H1 (cell line): ENCODE measurements around the gene SPEN. TPM values are rescaled to one million over a fixed set of nuclear protein-coding genes. Genes with fewer than 3 reads are reported as not detected.

Experiments used
- CTCF ChIA-PET: fragments of 300-600 bp; sonication (Branson Sonifier 250); formaldehyde crosslinking; loops from one replicate; lab custom pipeline; 2021; ENCODE audit not compliant: partially characterized antibody; lab: Charles Lee
- POLR2A ChIA-PET: fragments of 300-600 bp; sonication (Branson Sonifier 250); formaldehyde crosslinking; loops from one replicate; lab custom pipeline; 2021; ENCODE audit warnings: inconsistent platforms; ENCODE audit not compliant: partially characterized antibody; lab: Charles Lee
- DNase-seq, 2 experiments: peaks; one replicate each; pipeline versions ENCODE4 v3.0.0 to v3.0.0-alpha.2; 2010 to 2022; ENCODE audit warnings: low spot score in 2 of 2, low read depth in 1 of 2, mixed read lengths in 1 of 2
- FAIRE-seq: peaks from 2 replicates; lab custom pipeline; 2011; peaks lifted over from hg19 to GRCh38; lab: Jason Lieb, UNC
- H2AFZ ChIP-seq: 2 replicates; pipeline ENCODE4 v1.8.1; 2012; ENCODE audit warnings: low read length, inconsistent platforms
- H2AK5ac ChIP-seq: 2 replicates; pipeline ENCODE4 v1.6.1; 2013; ENCODE audit warnings: low read depth, low read length
- H2BK120ac ChIP-seq: replicated peaks from 2 replicates; pipeline ENCODE3; 2013; ENCODE audit warnings: low read depth, low read length, inconsistent platforms
- H2BK12ac ChIP-seq: 2 replicates; pipeline ENCODE4 v1.6.1; 2013; ENCODE audit warnings: low read depth, low read length
- H2BK15ac ChIP-seq: 2 replicates; pipeline ENCODE4 v1.6.1; 2013; ENCODE audit warnings: low read length
- H2BK20ac ChIP-seq: 2 replicates; pipeline ENCODE4 v1.6.1; 2013; ENCODE audit warnings: low read length
- H2BK5ac ChIP-seq: 2 replicates; pipeline ENCODE4 v1.6.1; 2013; ENCODE audit warnings: low read depth, low read length
- H3K14ac ChIP-seq: 2 replicates; pipeline ENCODE4 v1.6.1; 2013; ENCODE audit warnings: inconsistent platforms; ENCODE audit not compliant: insufficient read length
- H3K18ac ChIP-seq: 2 replicates; pipeline ENCODE4 v1.6.1; 2013; ENCODE audit warnings: low read length; ENCODE audit errors: extremely low read depth
- H3K23ac ChIP-seq: 2 replicates; pipeline ENCODE4 v1.6.1; 2013; ENCODE audit warnings: inconsistent platforms; ENCODE audit not compliant: insufficient read length
- H3K23me2 ChIP-seq: 2 replicates; pipeline ENCODE4 v1.6.1; 2013; ENCODE audit warnings: low read depth, low read length
- H3K27ac ChIP-seq: 2 replicates; pipeline ENCODE4 v1.6.1; 2011; ENCODE audit warnings: low read depth, low read length, inconsistent platforms
- H3K27me3 ChIP-seq, 4 experiments: replicated peaks in 1 of 4; 1 replicate in 1 of 4; 2 replicates in 3 of 4; pipeline versions ENCODE4 v1.6.1 to v1.8.1; 2011 to 2013; ENCODE audit warnings: low read length in 3 of 4, mild to moderate bottlenecking in 3 of 4, inconsistent platforms in 2 of 4, mixed read lengths in 2 of 4, moderate library complexity in 1 of 4; ENCODE audit not compliant: control insufficient read depth in 3 of 4, insufficient read depth in 3 of 4; ENCODE audit errors: extremely low read depth in 1 of 4
- H3K36me3 ChIP-seq, 4 experiments: 2 replicates each; pipeline versions ENCODE4 v1.6.1 to v1.8.1; 2011 to 2013; ENCODE audit warnings: mild to moderate bottlenecking in 4 of 4, low read length in 3 of 4, moderate library complexity in 2 of 4, control low read depth in 1 of 4, inconsistent platforms in 1 of 4; ENCODE audit not compliant: insufficient read depth in 4 of 4, control insufficient read depth in 2 of 4
- H3K4ac ChIP-seq: replicated peaks from 2 replicates; pipeline ENCODE3; 2013; ENCODE audit warnings: low read length, low read depth, mixed read lengths, inconsistent platforms; ENCODE audit not compliant: insufficient read length
- H3K4me1 ChIP-seq, 4 experiments: replicated peaks in 1 of 4; 1 replicate in 1 of 4; 2 replicates in 3 of 4; pipeline versions ENCODE4 v1.6.1 to v1.8.1; 2011 to 2013; ENCODE audit warnings: low read length in 3 of 4, inconsistent platforms in 2 of 4, mixed read lengths in 1 of 4; ENCODE audit not compliant: insufficient read depth in 4 of 4, control insufficient read depth in 3 of 4
- H3K4me2 ChIP-seq, 2 experiments: 2 replicates each; pipeline versions ENCODE4 v1.6.1 to v1.8.1; 2011 to 2013; ENCODE audit warnings: low read depth in 2 of 2, low read length in 2 of 2, control low read depth in 1 of 2, inconsistent platforms in 1 of 2, mild to moderate bottlenecking in 1 of 2; ENCODE audit not compliant: insufficient read depth in 1 of 2
- H3K4me3 ChIP-seq, 4 experiments: fragments of 200-600, 300-600 bp in 1 of 4; sonication (generic), shearing (Covaris generic), sonication (Bioruptor Twin) in 1 of 4; 2 replicates each; pipeline versions ENCODE4 v1.5.1 to v1.8.1; 2011 to 2016; ENCODE audit warnings: low read length in 4 of 4, low read depth in 3 of 4, control low read depth in 2 of 4, inconsistent platforms in 2 of 4, mild to moderate bottlenecking in 2 of 4, mixed read lengths in 1 of 4, moderate library complexity in 1 of 4; ENCODE audit not compliant: insufficient read depth in 2 of 4; ENCODE audit errors: extremely low read depth in 1 of 4
- H3K56ac ChIP-seq: replicated peaks from 2 replicates; pipeline ENCODE3; 2013; ENCODE audit warnings: low read depth, mild to moderate bottlenecking, mixed read lengths, low read length, inconsistent platforms; ENCODE audit not compliant: insufficient read length
- H3K79me1 ChIP-seq: 2 replicates; pipeline ENCODE4 v1.6.1; 2013; ENCODE audit warnings: low read depth, low read length, control low read depth
- H3K79me2 ChIP-seq, 2 experiments: 2 replicates each; pipeline versions ENCODE4 v1.6.1 to v1.8.1; 2012 to 2013; ENCODE audit warnings: low read length in 2 of 2, mild to moderate bottlenecking in 2 of 2, inconsistent platforms in 1 of 2; ENCODE audit not compliant: insufficient read depth in 2 of 2, control insufficient read depth in 1 of 2
- H3K9ac ChIP-seq, 4 experiments: replicated peaks in 1 of 4; 1 replicate in 1 of 4; 2 replicates in 3 of 4; pipeline versions ENCODE4 v1.6.1 to v1.8.1; 2011 to 2013; ENCODE audit warnings: low read depth in 3 of 4, low read length in 3 of 4, control low read depth in 2 of 4, mild to moderate bottlenecking in 2 of 4, moderate library complexity in 2 of 4, inconsistent platforms in 1 of 4; ENCODE audit errors: extremely low read depth in 1 of 4
- H3K9me3 ChIP-seq, 2 experiments: 2 replicates each; pipeline versions ENCODE4 v1.6.1 to v1.8.1; 2012 to 2013; ENCODE audit warnings: mild to moderate bottlenecking in 2 of 2, moderate library complexity in 2 of 2, control low read depth in 1 of 2, inconsistent platforms in 1 of 2, low read depth in 1 of 2, low read length in 1 of 2, mixed read lengths in 1 of 2; ENCODE audit not compliant: insufficient read depth in 2 of 2
- H4K20me1 ChIP-seq, 2 experiments: replicated peaks in 1 of 2; 2 replicates each; pipeline versions ENCODE3 to v1.8.1; 2011 to 2013; ENCODE audit warnings: inconsistent platforms in 2 of 2, low read length in 2 of 2, mild to moderate bottlenecking in 1 of 2; ENCODE audit not compliant: insufficient read depth in 2 of 2, control insufficient read depth in 1 of 2
- H4K5ac ChIP-seq: 2 replicates; pipeline ENCODE4 v1.6.1; 2013; ENCODE audit warnings: low read length, low read depth, mixed read lengths, inconsistent platforms; ENCODE audit not compliant: insufficient read length
- H4K8ac ChIP-seq: 2 replicates; pipeline ENCODE4 v1.8.0; 2013; ENCODE audit warnings: mild to moderate bottlenecking, moderate library complexity, low read length, inconsistent platforms; ENCODE audit not compliant: insufficient read depth; ENCODE audit errors: extremely low read depth
- H4K91ac ChIP-seq: replicated peaks from 2 replicates; pipeline ENCODE3; 2013; ENCODE audit warnings: low read length, mixed read lengths, inconsistent platforms; ENCODE audit not compliant: insufficient read length
- BACH1 ChIP-seq: IDR thresholded peaks from 2 replicates; pipeline ENCODE4 v1.6.1; 2012; ENCODE audit warnings: low read length, improper control_type of control experiment
- BRCA1 ChIP-seq: IDR thresholded peaks from 2 replicates; pipeline ENCODE4 v1.6.1; 2012; ENCODE audit warnings: low read depth, low read length, improper control_type of control experiment
- CHD2 ChIP-seq: IDR thresholded peaks from 2 replicates; pipeline ENCODE4 v1.6.1; 2012; ENCODE audit warnings: low read length, improper control_type of control experiment
- CREB1 ChIP-seq: IDR thresholded peaks from 2 replicates; pipeline ENCODE4 v1.6.1; 2012; ENCODE audit warnings: inconsistent platforms
- NANOG ChIP-seq: IDR thresholded peaks from 2 replicates; pipeline ENCODE4 v1.6.1; 2011; ENCODE audit warnings: low read length, low read depth, mild to moderate bottlenecking, inconsistent platforms; ENCODE audit not compliant: insufficient read depth, poor library complexity, severe bottlenecking
- POLR2AphosphoS5 ChIP-seq: IDR thresholded peaks from 2 replicates; pipeline ENCODE4 v1.6.1; 2011; ENCODE audit warnings: low read depth, low read length
- RBBP5 ChIP-seq: IDR thresholded peaks from 2 replicates; pipeline ENCODE4 v1.7.1; 2012; ENCODE audit warnings: low read depth, mild to moderate bottlenecking, inconsistent platforms, low read length, moderate library complexity, borderline replicate concordance
- SIN3A ChIP-seq, 2 experiments: IDR thresholded peaks in 1 of 2; conservative IDR thresholded peaks in 1 of 2; 2 replicates each; pipeline ENCODE4 v1.6.1; 2011 to 2012; ENCODE audit warnings: low read length in 2 of 2, improper control_type of control experiment in 1 of 2, low read depth in 1 of 2, mild to moderate bottlenecking in 1 of 2
- TAF1 ChIP-seq: IDR thresholded peaks from 2 replicates; pipeline ENCODE4 v1.6.1; 2011; ENCODE audit warnings: mild to moderate bottlenecking, low read depth, low read length
- TAF7 ChIP-seq: optimal IDR thresholded peaks from 2 replicates; pipeline ENCODE3; 2011; ENCODE audit warnings: low read depth, mild to moderate bottlenecking, inconsistent platforms, low read length, moderate library complexity, borderline replicate concordance
- USF2 ChIP-seq: IDR thresholded peaks from 2 replicates; pipeline ENCODE4 v1.6.1; 2011; ENCODE audit warnings: low read length, improper control_type of control experiment
- WGBS, 2 experiments: shearing (Covaris generic) in 1 of 2; methylation state at CpG; one replicate each; pipeline versions ENCODE4 v1.1.6 to v1.1.7; 2013 to 2015; ENCODE audit warnings: low lambda C conversion rate in 2 of 2, mixed read lengths in 2 of 2, inconsistent platforms in 1 of 2, low coverage in 1 of 2, missing lambda C conversion rate in 1 of 2; ENCODE audit not compliant: insufficient replicate concordance in 2 of 2, insufficient coverage in 1 of 2, insufficient read length in 1 of 2; ENCODE audit errors: extremely low coverage in 1 of 2, missing lambda C conversion rate in 1 of 2; 5-methylcytosine and 5-hydroxymethylcytosine counted together
- polyA plus RNA-seq, 7 experiments: library from polyadenylated mRNA; depleted of rRNA in 3 of 7; stranded (reverse) in 5 of 7; unstranded in 2 of 7; fragments of >200 nt in 5 of 7; fragments of 200-250 nt in 2 of 7; gene quantifications; 1 replicate in 5 of 7; 2 replicates in 1 of 7; 4 replicates in 1 of 7; pipeline versions ENCODE4 v1.2.1 to v1.2.3, GENCODE V29; 2011 to 2013; ENCODE audit warnings: missing spikeins in 2 of 7, mixed read lengths in 2 of 7
- total RNA-seq: library from RNA; stranded (reverse); fragmentation: NEBNext Ultra II Directional; extraction: Animal tissue kit (Norgen Biotek cat#: 25700); gene quantifications from 2 replicates; pipeline ENCODE4 v1.2.1, GENCODE V29; 2021

The SPEN gene
- total and polyA plus RNA-seq, 2 of the 8 experiments (the other 6 are each of a cell fraction or from before 2014, with no cell fraction given), result 12.5 to 52.1 TPM

- no peak overlapping the region for H3K23ac ChIP-seq
- H2BK15ac ChIP-seq, result no peak overlapping the region
- ChIA-PET CTCF (interaction anchor here (1.0 to 4.2 kb wide), 5 partner anchors 10 to 144 kb away, joined by 3 to 30 read pairs (median 15); no protein-coding TSS in a partner anchor), POLR2A (interaction anchor here (1.4 kb wide), 1 partner anchor 11 kb away, joined by 3 read pairs; no protein-coding TSS in a partner anchor)
- no peaks in the 10 kb centered on the region for H3K4me1 ChIP-seq
- H3K79me1 ChIP-seq, result no peaks in the 10 kb centered on the region; the same call in 1 of the 2 replicates
- H3K9ac ChIP-seq, result no peak overlapping the region
- no peak overlapping the region for H2BK12ac ChIP-seq
- no peak overlapping the region for H2AK5ac ChIP-seq
- FAIRE-seq, result no peak
- no peak overlapping the region for H2BK20ac ChIP-seq
- no peaks in the 10 kb centered on the region for H3K79me2 ChIP-seq
- H4K8ac ChIP-seq, result no peak overlapping the region
- no peaks in the 10 kb centered on the region; a peak in 1 of 7 replicates for H3K27me3 ChIP-seq
- H3K4ac ChIP-seq, result no peak overlapping the region
- H4K20me1 ChIP-seq, result peaks cover 6 to 13% of the 10 kb centered on the region in 2 experiments
- WGBS, 2 experiments, result 90% methylated on average over 29 of the region's 29 CpGs; no CpG with 5 or more reads in 1 of the 2 experiments
- no peak overlapping the region for H4K91ac ChIP-seq
- H2AFZ ChIP-seq, result no peak overlapping the region
- H3K14ac ChIP-seq, result no peak overlapping the region
- peaks cover 29 to 82% (median 43%) of the 10 kb centered on the region in 4 experiments for H3K36me3 ChIP-seq
- no peak overlapping the region for H3K4me3 ChIP-seq
- H3K4me2 ChIP-seq, result no peak overlapping the region
- H3K56ac ChIP-seq, result no peak overlapping the region
- no peak overlapping the region for H2BK120ac ChIP-seq
- H4K5ac ChIP-seq, result no peak overlapping the region
- H3K23me2 ChIP-seq, result no peaks in the 10 kb centered on the region
- no peak for DNase-seq
- no peak overlapping the region; the same call in 1 of the 2 replicates for H2BK5ac ChIP-seq
- no peak overlapping the region for H3K27ac ChIP-seq
- no peak overlapping the region for H3K18ac ChIP-seq
- no peaks in the 10 kb centered on the region for H3K9me3 ChIP-seq
- TF ChIP-seq BRCA1 (no peak), TAF1 (no peak), CHD2 (no peak), SIN3A (conservative IDR thresholded peaks at IDR 0.05 in 1 of 2, IDR thresholded peaks at IDR 0.05 in 1 of 2; ENCODE audit: low read depth in 1 of 2, low read length in 2 of 2) (no peak), NANOG (no peak), TAF7 (no peak), RBBP5 (no peak), BACH1 (no peak), POLR2AphosphoS5 (no peak), USF2 (no peak), CREB1 (no peak)
These were observed 87.8 kb downstream of the SPEN start for GRCh38 chr1:15935056-15935950.
